MV-4-11 (cell line): ENCODE measurements around the gene MAPK1.
A peak's percentile ranks its signal among the peaks of the same experiment; 100 is the strongest.
"Not testable (repeated sequence)": the region's sequence is repeated elsewhere in the genome, so short reads cannot be mapped to it uniquely, and the experiment has no call there.

ENCODE experiments used
- DNase-seq: peaks from one replicate; lab custom pipeline; 2025; lab: John Stamatoyannopoulos, UW

The MAPK1 gene

GRCh38 chr22:21818487-21819182 lies 48.8 kb downstream of the MAPK1 start:
- DNase-seq = peak; percentile 17

GRCh38 chr22:21817497-21817853 lies 50.0 kb downstream of the MAPK1 start:
- DNase-seq = not testable (repeated sequence)

- DNase-seq = peak; percentile 98
These were observed 50.5 kb downstream of the MAPK1 start for GRCh38 chr22:21816787-21817496.

DNA sequence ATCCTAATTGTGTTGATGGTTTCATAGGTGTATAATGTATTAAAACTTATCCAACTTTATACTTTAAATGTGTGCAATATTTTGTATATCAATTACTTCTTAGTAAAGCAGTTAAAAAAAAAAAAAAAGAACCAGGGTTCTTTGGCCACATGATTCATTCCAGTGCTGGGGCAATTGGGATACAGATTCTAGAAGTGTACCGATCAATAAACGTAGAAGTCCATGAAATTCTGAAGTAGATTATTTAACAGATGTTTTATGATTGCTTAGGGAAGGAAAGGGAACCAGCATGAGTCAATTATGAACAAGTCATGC lies 51.0 kb downstream of the MAPK1 start:
- no peak for DNase-seq

GRCh38 chr22:21815958-21816357 lies 51.5 kb downstream of the MAPK1 start:
- no peak for DNase-seq

DNA sequence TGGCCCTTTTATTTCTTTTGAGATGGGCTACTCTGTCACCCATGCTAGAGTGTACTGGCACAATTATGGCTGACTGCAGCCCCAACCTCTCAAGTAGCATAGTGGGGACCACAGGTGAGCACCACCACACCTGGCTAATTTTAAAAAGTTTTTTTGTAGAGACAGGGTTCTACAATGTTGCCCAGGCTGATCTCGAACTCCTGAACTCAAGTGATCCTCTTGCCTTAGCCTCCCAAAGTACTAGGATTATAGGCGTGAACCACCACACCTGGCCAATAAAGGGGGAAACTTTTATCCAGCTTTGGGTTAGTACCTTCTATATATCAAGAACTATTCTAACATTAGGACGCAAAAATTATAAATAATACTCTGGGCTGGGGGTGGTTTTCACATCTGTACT lies 52.1 kb downstream of the MAPK1 start:
- no peak for DNase-seq

DNA sequence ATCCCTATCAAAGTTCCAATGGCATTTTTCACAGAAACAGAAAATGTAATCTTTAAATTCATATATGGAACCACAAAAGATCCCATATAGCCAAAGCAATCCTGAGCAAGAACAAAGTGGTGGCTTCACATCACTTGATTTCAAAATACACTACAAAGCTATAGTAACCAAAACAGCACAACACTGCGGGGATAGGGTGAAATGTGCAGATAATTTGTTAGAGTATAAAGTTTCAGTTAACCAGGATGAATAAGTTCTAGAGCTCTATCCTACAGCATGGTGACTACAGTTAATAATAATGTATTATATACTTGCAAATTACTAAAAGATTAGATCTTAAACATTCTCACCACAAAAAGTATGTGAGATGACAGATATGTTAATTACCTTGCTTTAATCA lies 55.5 kb downstream of the MAPK1 start:
- DNase-seq = no peak

DNA sequence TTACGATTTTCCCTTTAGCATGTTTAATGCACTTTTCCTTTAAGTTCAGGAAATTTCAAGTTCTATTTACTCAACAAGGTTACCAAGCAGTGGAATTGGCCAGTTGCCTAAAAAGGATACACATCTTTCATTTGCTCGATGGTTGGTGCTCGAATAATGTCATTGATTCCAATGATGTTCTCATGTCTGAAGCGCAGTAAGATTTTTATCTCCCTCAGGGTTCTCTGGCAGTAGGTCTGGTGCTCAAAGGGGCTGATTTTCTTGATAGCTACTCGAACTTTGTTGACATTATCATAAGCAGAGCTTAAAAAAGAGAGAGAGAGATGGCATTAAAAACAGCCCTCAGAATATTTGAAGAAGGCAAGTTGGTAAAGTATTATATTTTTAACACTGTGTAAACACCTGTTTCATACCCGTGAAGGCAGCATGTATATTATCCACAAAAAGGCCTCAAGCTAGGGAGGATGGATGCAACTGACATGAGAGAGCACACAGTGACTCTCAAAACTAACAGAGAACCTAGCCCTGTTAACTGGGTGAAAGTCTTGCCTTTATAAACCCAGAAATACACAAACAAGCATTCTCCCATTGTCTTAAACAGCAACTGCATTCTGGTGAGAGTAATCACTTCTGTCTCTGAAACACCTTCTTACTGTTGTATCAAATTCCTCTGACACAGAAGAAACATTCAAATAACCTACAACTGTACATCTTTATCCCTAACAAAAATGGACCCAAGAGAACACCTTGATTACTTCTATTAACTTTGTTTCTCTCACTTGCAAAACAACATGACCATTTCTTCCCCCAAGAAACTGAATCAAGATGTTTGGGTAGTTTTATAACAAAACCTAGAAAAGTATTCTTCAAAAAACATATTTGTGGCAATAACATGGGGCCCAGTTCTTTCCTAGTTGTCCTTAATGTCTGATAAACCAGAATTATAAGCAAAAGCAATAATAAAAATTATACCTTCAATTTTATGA lies 59.6 kb downstream of the MAPK1 start:
- DNase-seq = no peak

DNA sequence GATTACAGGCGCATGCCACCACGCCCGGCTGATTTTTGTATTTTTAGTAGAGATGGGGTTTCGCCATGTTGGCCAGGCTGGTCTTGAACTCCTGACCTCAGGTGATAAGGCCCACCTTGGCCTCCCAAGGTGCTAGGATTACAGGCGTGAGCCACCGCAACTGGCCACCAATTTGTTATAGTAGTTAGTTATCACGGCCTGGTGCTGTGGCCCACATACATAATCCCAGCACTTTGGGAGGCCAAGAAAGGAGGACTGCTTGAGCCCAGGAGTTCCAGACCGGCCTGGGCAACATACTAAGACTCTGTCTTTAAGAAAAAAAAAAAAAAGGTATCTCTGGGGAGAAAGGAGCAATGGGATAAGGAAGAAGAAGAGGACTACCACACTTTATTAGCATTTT lies 62.1 kb downstream of the MAPK1 start:
- not testable (repeated sequence) for DNase-seq

DNA sequence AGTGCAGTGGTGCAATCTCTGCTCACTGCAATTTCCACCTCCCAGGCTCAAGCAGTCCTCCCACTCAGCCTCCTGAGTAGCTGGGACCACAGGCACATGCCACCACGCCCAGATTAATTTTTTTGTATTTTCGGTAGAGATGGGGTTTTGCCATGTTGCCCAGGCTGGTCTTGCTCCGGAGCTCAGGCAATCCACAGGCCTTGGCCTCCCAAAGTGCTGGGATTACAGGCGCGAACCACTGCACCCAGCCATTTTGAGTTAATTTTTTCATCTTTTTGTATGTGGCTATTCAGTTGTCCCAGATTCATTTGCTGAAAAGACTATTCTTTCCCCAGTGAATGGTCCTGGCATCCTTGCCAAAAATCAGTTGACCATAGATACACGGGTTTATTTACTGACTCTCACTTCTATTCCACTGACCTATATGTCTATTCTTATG lies 63.6 kb downstream of the MAPK1 start:
- no peak for DNase-seq

DNA sequence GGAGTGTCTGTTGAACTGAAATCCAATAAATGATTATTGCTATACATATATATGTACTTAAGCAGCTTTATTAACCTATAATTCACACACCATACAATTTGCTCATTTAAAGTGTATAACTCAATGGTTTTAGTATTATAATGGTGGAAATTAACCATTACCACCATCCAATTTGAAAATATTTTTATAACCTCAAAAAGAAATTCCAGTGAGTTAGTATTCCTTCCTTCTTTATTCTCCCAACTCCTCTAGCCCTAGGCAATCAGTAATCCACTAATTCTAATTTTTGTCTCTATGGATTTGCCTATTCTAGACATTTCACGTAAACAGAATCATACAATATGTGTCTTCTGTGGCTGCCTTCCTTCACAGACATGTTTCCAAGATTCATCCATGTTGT lies 64.8 kb downstream of the MAPK1 start:
- no peak for DNase-seq

DNA sequence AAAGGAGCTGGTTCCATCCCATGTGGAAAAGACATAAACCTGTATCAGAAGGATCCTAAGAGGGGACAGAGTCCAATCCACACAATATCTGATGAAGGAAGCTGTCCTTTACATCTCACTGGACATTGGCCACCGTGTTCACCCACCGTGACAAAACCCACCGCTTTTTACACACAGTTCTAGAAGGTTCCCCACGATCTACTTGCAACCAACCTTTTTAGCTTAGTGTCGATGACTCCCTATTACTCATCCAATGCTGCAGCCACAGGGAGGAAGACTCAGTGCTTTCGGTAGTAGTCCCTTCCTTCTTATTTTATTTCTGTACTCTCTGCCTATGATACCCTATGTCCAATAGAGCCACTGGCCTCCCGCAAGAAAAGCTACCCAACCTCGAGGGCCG lies 65.4 kb downstream of the MAPK1 start:
- DNase-seq = peak; percentile 62

DNA sequence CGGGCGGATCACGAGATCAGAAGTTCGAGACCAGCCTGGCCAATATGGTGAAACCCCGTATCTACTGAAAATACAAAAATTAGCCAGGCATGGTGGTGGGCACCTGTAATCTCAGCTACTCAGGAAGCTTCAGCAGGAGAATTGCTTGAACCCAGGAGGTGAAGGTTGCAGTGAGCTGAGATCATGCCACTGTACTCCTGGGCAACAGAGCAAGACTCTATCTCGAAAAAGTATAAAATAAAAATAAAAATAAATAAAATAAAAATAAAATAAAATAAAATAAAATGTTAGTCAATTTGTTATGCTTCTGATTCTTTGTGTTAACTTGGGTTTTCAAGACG lies 66.2 kb downstream of the MAPK1 start:
- DNase-seq = not testable (repeated sequence)

DNA sequence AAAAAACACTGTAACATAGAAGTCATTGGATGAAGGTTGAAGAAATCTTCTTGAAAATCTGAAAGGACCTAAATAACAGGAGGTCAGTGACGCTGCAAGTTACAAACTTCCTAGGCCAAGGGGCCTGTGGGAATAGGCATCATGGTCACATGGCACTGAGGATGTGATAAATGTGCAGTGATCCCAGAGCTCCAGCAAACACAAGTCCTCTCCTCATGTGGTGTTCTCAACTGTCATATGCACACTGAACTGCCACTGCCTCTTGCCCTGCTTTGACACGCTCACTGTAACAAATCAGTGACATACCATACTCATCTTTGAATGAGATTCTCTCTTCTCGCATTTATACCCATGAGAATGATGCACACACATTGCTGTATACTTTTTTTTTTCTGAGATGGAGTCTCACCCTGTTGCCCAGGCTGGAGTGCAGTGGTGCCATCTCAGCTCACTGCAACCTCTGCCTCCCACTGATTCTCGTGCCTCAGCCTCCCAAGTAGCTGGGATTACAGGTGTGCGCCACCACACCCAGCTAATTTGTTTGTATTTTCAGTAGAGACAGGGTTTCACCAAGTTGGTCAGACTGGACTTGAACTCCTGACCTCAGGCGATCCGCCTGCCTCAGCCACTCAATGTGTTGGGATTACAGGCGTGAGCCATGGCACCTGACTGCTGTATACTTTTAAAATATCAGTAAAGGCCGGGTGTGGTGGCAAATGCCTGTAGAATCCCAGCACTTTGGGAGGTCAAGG lies 66.7 kb downstream of the MAPK1 start:
- DNase-seq = no peak

DNA sequence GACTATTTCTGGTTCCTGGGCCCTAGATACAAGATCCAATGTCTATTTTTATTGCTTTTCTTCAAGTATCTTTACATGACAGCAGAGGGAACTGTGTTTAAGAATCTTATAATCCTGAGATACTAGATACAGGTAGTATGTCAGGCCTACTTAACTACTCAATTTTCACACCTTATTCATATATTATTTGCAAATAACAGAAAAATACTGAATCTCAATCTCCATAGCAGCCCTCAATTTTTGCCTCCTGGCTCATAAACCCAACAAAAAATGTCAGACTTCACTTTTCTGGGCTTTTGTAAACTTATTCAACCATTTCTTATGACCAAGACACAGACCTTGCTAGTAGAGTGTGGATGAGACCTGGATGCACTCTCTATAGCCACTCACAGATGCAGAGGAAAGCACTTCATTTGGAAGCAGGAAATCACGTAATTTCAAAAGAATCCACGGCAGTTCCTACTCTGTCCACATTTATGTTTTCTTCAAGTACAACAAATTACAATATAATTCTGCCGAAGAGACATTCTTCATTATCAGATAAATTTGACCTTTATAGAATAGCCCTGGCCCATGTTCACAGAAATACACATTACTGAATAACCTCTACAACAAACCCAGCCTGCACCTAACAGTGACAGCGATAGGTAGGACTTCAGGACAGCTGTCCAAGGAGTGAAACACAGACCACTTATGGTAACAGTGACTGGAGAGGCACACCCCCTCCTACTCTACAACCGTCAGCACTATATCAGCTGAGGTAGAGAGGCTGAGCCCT lies 69.8 kb downstream of the MAPK1 start:
- DNase-seq = no peak

- no peak for DNase-seq
These were observed 70.6 kb downstream of the MAPK1 start for GRCh38 chr22:21796863-21797262.

DNA sequence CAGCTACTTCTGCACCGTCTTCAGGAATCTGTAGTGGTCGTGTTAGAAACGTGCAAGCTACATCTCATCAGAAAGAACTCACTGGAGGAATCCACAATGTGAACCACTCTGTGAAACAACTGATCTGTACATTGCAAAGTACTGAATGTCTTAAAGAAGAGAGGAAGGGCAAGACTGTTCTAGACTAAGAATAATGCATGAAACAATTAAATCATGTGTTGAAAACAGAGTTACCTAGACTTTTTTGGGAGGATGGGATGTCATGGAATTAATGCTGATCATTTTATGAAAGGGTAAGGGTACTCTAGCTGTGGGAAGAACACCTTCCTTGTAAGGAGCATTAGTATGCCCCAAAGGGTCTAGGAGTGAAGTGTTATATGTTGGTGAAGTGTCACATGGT lies 71.2 kb downstream of the MAPK1 start:
- DNase-seq = no peak

DNA sequence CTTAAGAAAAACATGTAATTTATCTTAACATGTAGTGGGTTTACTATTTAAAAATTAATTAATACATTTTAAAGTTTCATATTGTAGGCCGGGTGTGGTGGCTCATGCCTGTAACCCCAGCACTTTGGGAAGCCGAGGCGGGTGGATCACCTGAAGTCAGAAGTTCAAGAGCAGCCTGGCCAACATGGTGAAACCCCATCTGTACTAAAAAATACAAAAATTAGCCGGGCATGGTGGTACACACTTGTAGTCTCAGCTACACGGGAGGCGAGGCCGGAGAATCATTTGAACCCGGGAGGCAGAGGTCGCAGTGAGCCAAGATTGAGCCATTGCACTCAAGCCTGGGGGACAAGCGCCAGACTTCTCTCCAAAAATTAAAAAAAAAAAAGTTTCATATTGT lies 73.7 kb downstream of the MAPK1 start:
- DNase-seq = not testable (repeated sequence)

DNA sequence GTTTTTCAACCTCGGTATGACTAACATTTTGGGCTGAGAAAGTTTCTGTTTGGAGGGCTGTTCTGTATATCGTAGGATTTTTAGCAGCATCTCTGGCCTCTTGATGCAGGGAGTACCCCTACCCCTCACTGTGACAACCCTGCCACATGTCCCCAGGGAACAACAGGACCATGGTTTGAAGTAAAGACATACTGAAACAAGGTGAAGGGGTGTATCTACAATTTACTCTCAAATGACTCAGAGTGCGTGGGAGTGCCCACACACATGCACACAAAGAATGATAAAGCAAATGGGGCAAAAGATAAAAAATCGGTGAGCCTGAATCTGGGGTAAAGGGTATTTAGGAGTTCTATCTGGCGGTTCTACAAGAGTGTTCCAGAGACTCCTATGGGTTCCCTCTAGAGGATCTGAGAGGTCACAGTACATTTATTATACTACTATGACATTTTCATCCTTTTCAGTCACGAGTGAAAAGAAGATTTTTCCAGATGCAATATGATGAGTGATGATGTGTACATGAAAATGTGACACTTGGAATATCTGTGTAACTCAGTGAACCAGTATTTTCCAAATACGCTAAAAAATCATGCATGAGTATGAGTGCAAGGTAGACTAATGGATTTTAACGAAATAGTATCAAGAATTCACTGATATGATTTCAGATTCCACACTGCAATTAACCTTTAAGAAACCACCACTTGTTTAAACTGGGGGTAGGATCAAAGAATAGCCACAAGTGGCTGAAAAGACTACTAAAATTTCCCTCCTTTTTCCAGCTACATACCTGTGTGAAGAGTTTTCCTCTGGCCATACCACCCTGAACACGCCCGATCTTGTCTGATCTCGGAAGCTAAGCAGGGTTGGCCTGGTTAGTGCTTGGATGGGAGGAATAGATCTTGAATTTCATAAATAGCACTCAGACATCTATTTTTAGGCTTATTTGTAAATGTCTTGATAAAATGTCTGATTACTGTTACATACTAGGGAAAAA lies 75.5 kb downstream of the MAPK1 start:
- DNase-seq = no peak
